Parathyroid adenoma (tissue), 2 donors: ENCODE data around the gene CAV1.
"Not testable (repeated sequence)": the region's sequence is repeated elsewhere in the genome, so short reads cannot be mapped to it uniquely, and the experiment has no call there.

Experiments used
- H2AFZ ChIP-seq: fragments of 300-600 bp; sonication (generic); one replicate; pipeline ENCODE4 v1.7.0; 2017; ENCODE audit warnings: antibody characterized with exemption, mild to moderate bottlenecking
- H3K27ac ChIP-seq: fragments of 300-600 bp; sonication (generic); one replicate; pipeline ENCODE4 v1.7.0; 2017
- H3K27me3 ChIP-seq: fragments of 300-600 bp; sonication (generic); one replicate; pipeline ENCODE4 v1.7.0; 2017; ENCODE audit warnings: low read length; ENCODE audit not compliant: control insufficient read depth, insufficient read depth
- H3K36me3 ChIP-seq: fragments of 300-600 bp; sonication (generic); one replicate; pipeline ENCODE4 v1.7.0; 2017; ENCODE audit warnings: low read length; ENCODE audit not compliant: control insufficient read depth, insufficient read depth
- H3K4me1 ChIP-seq: fragments of 300-600 bp; sonication (generic); one replicate; pipeline ENCODE4 v1.7.0; 2017; ENCODE audit warnings: control low read depth
- H3K4me2 ChIP-seq: fragments of 300-600 bp; sonication (generic); one replicate; pipeline ENCODE4 v1.7.0; 2017; ENCODE audit warnings: low read length
- H3K4me3 ChIP-seq: fragments of 300-600 bp; sonication (generic); one replicate; pipeline ENCODE4 v1.7.0; 2017; ENCODE audit warnings: low read depth, low read length
- H3K79me2 ChIP-seq: fragments of 300-600 bp; sonication (generic); one replicate; pipeline ENCODE4 v1.7.0; 2017; ENCODE audit warnings: control low read depth
- H3K9ac ChIP-seq: fragments of 300-600 bp; sonication (generic); one replicate; pipeline ENCODE4 v1.7.0; 2017; ENCODE audit warnings: mild to moderate bottlenecking
- H3K9me3 ChIP-seq: fragments of 300-600 bp; sonication (generic); one replicate; pipeline ENCODE4 v1.7.0; 2017; ENCODE audit warnings: low read length; ENCODE audit not compliant: control insufficient read depth
- CTCF ChIP-seq: fragments of 300-600 bp; sonication (generic); IDR thresholded peaks from one replicate; pipeline ENCODE4 v1.7.0; 2017; ENCODE audit warnings: antibody characterized with exemption, mild to moderate bottlenecking
- donor health status: primary hyperparathyroidism.

The CAV1 gene

GRCh38 chr7:116584721-116585120, 59.9 kb downstream of the CAV1 start:
- Histone ChIP-seq H3K4me1 (no peaks in the 10 kb centered on the region), H3K79me2 (no peaks in the 10 kb centered on the region), H3K4me3 (no peak overlapping the region), H3K4me2 (no peak overlapping the region), H3K27me3 (no peaks in the 10 kb centered on the region), H3K36me3 (no peaks in the 10 kb centered on the region), H2AFZ (no peak overlapping the region), H3K9me3 (no peaks in the 10 kb centered on the region), H3K9ac (no peak overlapping the region), H3K27ac (no peak overlapping the region)
- no peak for TF ChIP-seq CTCF

GRCh38 chr7:116585392-116585791, 60.6 kb downstream of the CAV1 start:
- Histone ChIP-seq H3K36me3 (no peaks in the 10 kb centered on the region), H3K9ac (no peak overlapping the region), H3K4me3 (no peak overlapping the region)

GRCh38 chr7:116585967-116586366, 61.1 kb downstream of the CAV1 start:
- Histone ChIP-seq H3K4me1 (no peaks in the 10 kb centered on the region), H3K4me2 (no peak overlapping the region), H3K79me2 (no peaks in the 10 kb centered on the region), H3K4me3 (no peak overlapping the region), H3K9me3 (no peaks in the 10 kb centered on the region), H3K27ac (no peak overlapping the region), H2AFZ (no peak overlapping the region), H3K9ac (no peak overlapping the region), H3K36me3 (no peaks in the 10 kb centered on the region), H3K27me3 (no peaks in the 10 kb centered on the region)
- no peak for TF ChIP-seq CTCF

More at GRCh38 chr7:116585392-116585791, 60.6 kb downstream of the CAV1 start:
- no peak for TF ChIP-seq CTCF
- no peaks in the 10 kb centered on the region for H3K4me1 ChIP-seq
- no peak overlapping the region for H3K27ac ChIP-seq
- H3K27me3 ChIP-seq, result no peaks in the 10 kb centered on the region
- H3K4me2 ChIP-seq, result no peak overlapping the region
- no peak overlapping the region for H2AFZ ChIP-seq
- no peaks in the 10 kb centered on the region for H3K79me2 ChIP-seq
- no peaks in the 10 kb centered on the region for H3K9me3 ChIP-seq

- not testable (repeated sequence) for H2AFZ ChIP-seq, H3K4me1 ChIP-seq, H3K36me3 ChIP-seq, H3K9ac ChIP-seq, H3K79me2 ChIP-seq, H3K4me2 ChIP-seq, H3K9me3 ChIP-seq, H3K4me3 ChIP-seq, H3K27ac ChIP-seq, H3K27me3 ChIP-seq
These were observed 62.4 kb downstream of the CAV1 start for GRCh38 chr7:116587200-116587599.

GRCh38 chr7:116588225-116588624, 63.4 kb downstream of the CAV1 start:
- no peaks in the 10 kb centered on the region for H3K79me2 ChIP-seq
- H3K4me1 ChIP-seq, result no peaks in the 10 kb centered on the region
- no peak overlapping the region for H3K27ac ChIP-seq
- H3K4me3 ChIP-seq, result no peak overlapping the region
- no peaks in the 10 kb centered on the region for H3K9me3 ChIP-seq
- no peaks in the 10 kb centered on the region for H3K36me3 ChIP-seq
- H3K4me2 ChIP-seq, result no peak overlapping the region
- no peak for TF ChIP-seq CTCF
- H2AFZ ChIP-seq, result no peak overlapping the region
- no peak overlapping the region for H3K9ac ChIP-seq
- H3K27me3 ChIP-seq, result no peaks in the 10 kb centered on the region
